Stimulated activated memory B cell treated with anti-CD40 and anti-IgM and Interleukin-4, amounts not matched to agents 10 μg/mL and 1 μg/mL and 100 μg/mL, for 72 hours (primary cell): ENCODE results near the gene ZFR2.

Source experiments
- ATAC-seq: fragments of 150-1000 bp; cut with Tn5 transposase; 2 replicates; pipeline ENCODE4 v1.10.0; 2021
- H3K27ac Mint-ChIP-seq: one replicate; pipeline ENCODE4 v1.8.0; 2022; ENCODE audit warnings: mild to moderate bottlenecking, mixed read lengths
- H3K27me3 Mint-ChIP-seq: one replicate; pipeline ENCODE4 v1.8.0; 2022; ENCODE audit warnings: mixed read lengths
- H3K36me3 Mint-ChIP-seq: one replicate; pipeline ENCODE4 v1.8.0; 2022; ENCODE audit warnings: mixed read lengths
- H3K4me1 Mint-ChIP-seq: one replicate; pipeline ENCODE4 v1.8.0; 2022; ENCODE audit warnings: mixed read lengths
- H3K4me3 Mint-ChIP-seq: one replicate; pipeline ENCODE4 v1.8.0; 2022; ENCODE audit warnings: mild to moderate bottlenecking, moderate library complexity, mixed read lengths
- H3K9me3 Mint-ChIP-seq: one replicate; pipeline ENCODE4 v1.8.0; 2022; ENCODE audit warnings: mixed read lengths

ZFR2 gene

DNA sequence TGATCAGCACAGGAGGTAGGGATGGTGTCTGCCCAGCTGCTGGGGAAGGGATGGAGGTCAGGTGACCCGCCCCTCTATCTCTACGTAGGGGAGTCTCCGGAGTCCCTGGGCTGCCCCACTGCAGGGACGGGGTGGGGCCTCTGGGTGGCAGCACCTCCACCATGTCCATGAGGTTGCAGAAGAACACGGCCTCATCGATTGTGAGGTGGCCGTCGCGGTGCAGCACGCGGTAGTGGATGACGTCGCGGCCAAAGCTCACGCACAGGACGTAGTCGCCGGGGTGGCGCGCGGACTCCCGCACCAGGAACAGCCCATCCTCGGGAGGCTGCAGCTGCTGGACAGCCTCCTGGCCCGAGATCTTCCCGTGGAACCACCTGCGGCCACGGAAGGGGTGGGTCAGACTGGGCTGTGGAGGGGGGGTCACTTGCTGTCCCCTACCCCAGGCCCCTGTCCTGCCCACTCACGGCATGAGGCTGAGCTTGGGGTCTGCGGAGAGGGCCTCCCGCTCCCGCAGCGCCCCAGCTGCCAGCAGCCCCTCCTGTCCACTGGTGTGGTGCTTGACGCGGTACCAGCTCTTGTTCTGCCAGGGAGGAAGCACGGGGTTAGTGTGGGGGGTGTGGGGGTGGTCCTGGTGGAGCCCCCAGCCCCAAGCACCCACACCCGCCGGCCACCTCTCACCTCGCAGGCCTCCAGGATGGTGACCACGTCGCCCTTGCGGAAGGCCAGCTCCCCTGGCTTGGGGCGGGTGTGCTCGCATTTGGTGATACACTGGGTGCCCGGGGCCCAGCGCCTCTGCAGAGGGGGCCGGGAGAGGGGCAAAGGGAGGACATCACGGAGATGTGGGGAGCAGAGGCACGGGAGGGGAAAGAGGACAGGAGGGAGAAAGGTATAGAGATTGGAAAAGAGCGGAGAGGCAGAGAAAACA lies 84.9 kb downstream of the ZFR2 start:
- ATAC-seq, result peak; percentile 22
- H3K27me3 Mint-ChIP-seq, result peaks cover 22% of the 10 kb centered on the region
- H3K27ac Mint-ChIP-seq, result no peak overlapping the region
- no peak overlapping the region for H3K4me3 Mint-ChIP-seq
- peaks cover 15% of the 10 kb centered on the region for H3K36me3 Mint-ChIP-seq
- peaks cover 17% of the 10 kb centered on the region for H3K4me1 Mint-ChIP-seq
- peaks cover 14% of the 10 kb centered on the region for H3K9me3 Mint-ChIP-seq

DNA sequence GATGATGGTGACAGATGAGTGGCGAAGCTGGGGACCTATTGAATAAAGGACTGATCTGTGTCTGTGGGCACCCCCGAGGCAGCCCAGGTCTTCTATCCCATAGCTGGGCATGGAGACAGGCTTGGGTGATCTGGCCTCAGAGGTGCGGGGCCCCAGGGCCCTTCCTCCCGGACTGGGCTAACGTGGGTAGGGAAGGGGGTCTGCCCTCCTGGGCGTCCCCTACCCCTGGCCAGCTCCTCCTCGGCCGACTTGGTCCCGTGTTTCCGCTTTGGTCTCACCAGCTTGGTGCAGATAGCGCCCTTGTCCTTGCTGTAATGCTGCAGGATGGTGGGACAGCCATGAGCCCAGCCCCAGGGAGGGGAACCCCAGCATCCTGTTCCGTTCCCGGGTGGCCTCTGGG lies 85.9 kb downstream of the ZFR2 start:
- no peak overlapping the region for H3K27ac Mint-ChIP-seq
- peaks cover 15% of the 10 kb centered on the region for H3K36me3 Mint-ChIP-seq
- peaks cover 22% of the 10 kb centered on the region for H3K27me3 Mint-ChIP-seq
- H3K4me1 Mint-ChIP-seq, result peaks cover 15% of the 10 kb centered on the region
- peaks cover 14% of the 10 kb centered on the region for H3K9me3 Mint-ChIP-seq
- ATAC-seq, result no peak
- H3K4me3 Mint-ChIP-seq, result no peak overlapping the region

DNA sequence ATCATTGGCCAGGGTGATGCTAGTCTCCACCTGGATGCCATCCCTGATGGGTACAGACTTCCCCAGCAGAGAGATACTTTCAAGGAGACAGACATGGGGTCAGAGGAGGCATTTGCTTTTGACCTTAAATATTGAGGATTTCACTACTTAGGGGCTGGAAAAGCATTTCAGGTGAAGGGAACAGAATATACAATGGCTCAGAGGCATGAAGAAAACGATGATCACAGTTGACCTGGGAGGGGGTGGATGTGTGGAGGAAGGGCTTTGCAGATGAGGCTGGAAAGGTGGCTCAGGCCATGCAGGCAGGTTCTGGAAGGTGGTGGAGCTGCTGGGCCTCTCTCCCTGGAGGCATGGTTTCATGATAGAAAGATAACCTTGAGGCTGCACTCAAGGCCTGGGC lies 86.5 kb downstream of the ZFR2 start:
- H3K27me3 Mint-ChIP-seq, result peaks cover 22% of the 10 kb centered on the region
- H3K36me3 Mint-ChIP-seq, result peaks cover 15% of the 10 kb centered on the region
- no peak overlapping the region for H3K4me3 Mint-ChIP-seq
- H3K27ac Mint-ChIP-seq, result no peak overlapping the region
- no peak for ATAC-seq
- peaks cover 14% of the 10 kb centered on the region for H3K9me3 Mint-ChIP-seq
- peaks cover 15% of the 10 kb centered on the region for H3K4me1 Mint-ChIP-seq

DNA sequence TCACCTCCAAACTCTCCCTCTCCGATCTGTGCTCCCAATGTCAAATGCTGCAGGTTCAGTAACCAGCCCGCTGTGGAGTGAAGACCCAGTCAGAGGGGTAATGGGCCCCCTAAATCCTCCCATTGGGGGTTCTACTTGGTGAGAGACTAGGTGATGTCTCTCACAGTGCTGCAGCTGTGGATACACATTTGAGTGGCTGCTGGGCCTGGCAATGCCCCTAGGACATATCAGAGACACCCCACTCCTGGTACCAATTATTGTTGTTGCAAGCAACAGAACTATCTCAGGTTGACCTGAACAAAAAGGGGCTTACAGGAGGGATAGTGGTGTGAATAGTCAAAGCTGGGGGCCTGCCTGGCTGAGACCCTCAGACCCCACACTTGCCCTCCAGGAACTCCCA lies 87.2 kb downstream of the ZFR2 start:
- peaks cover 15% of the 10 kb centered on the region for H3K4me1 Mint-ChIP-seq
- H3K36me3 Mint-ChIP-seq, result peaks cover 15% of the 10 kb centered on the region
- H3K4me3 Mint-ChIP-seq, result no peak overlapping the region
- no peak overlapping the region for H3K27ac Mint-ChIP-seq
- ATAC-seq, result no peak
- H3K9me3 Mint-ChIP-seq, result peaks cover 17% of the 10 kb centered on the region
- peaks cover 22% of the 10 kb centered on the region for H3K27me3 Mint-ChIP-seq

DNA sequence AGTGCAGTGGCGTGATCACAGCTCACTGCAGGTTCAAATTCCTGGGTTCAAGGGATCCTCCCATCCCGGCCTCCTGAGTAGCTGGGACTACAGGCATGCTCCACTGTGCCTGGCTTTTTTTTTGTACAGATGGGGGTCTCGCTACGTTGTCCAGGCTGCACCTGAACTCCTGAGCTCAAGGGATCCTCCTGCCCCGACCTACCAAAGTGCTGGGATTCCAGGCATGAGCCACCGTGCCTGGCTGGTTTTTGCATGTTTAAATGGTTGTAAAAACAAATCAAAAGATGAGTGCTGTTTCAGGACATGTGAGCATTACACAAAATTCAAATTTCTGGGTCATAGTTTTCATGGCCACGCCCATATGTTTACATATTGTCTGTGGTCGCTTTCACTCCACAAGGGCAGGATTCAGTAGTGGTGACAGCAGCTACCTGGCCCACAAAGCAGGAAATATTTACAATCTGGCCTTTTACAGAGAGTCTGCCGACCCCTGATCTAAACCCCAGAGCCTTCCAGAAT lies 88.0 kb downstream of the ZFR2 start:
- H3K4me3 Mint-ChIP-seq, result no peak overlapping the region
- H3K9me3 Mint-ChIP-seq, result peaks cover 24% of the 10 kb centered on the region
- peaks cover 22% of the 10 kb centered on the region for H3K27me3 Mint-ChIP-seq
- peaks cover 15% of the 10 kb centered on the region for H3K36me3 Mint-ChIP-seq
- peaks cover 15% of the 10 kb centered on the region for H3K4me1 Mint-ChIP-seq
- no peak for ATAC-seq
- H3K27ac Mint-ChIP-seq, result no peak overlapping the region

DNA sequence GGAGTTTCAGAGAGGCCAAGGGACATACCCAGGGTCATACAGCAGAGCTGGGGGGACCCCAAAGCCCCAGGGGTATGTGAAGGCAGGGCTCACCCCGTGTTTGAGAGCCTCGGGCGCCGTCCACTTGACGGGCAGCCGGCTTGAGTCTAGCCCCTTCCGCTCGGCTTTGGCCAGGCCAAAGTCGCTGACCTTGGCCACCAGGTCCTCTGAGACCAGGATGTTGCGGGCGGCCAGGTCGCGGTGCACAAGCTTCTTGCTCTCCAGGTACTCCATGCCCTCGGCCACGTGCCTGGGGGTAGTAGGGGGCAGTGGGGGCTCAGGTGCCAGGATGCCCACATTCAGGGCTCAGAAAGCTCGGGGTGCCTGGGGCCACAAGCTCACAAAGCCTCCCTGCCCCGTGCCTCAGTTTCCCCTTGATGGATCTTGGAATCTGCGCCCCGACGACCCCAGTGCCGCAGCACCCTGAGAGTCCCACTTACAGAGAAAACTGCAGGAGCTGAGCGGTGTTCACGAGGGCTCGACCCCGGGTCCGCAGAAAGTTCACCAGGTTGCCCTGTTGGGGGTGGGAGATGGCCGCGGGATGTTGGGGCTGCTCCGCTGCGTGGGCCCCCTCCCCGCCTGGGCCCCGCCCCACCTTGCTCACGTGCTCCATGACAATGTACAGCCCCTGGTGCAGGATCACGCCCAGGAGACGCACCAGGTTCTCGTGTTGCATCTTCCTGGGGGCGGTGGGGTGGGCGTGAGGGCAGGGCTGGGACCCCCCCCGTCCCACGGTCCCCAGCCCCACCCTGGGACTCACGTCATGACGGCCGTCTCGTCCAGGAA lies 89.7 kb downstream of the ZFR2 start:
- H3K4me1 Mint-ChIP-seq, result no peaks in the 10 kb centered on the region
- peaks cover 20% of the 10 kb centered on the region for H3K27me3 Mint-ChIP-seq
- no peak for ATAC-seq
- peaks cover 24% of the 10 kb centered on the region for H3K9me3 Mint-ChIP-seq
- no peak overlapping the region for H3K4me3 Mint-ChIP-seq
- no peak overlapping the region for H3K27ac Mint-ChIP-seq
- H3K36me3 Mint-ChIP-seq, result peaks cover 15% of the 10 kb centered on the region

DNA sequence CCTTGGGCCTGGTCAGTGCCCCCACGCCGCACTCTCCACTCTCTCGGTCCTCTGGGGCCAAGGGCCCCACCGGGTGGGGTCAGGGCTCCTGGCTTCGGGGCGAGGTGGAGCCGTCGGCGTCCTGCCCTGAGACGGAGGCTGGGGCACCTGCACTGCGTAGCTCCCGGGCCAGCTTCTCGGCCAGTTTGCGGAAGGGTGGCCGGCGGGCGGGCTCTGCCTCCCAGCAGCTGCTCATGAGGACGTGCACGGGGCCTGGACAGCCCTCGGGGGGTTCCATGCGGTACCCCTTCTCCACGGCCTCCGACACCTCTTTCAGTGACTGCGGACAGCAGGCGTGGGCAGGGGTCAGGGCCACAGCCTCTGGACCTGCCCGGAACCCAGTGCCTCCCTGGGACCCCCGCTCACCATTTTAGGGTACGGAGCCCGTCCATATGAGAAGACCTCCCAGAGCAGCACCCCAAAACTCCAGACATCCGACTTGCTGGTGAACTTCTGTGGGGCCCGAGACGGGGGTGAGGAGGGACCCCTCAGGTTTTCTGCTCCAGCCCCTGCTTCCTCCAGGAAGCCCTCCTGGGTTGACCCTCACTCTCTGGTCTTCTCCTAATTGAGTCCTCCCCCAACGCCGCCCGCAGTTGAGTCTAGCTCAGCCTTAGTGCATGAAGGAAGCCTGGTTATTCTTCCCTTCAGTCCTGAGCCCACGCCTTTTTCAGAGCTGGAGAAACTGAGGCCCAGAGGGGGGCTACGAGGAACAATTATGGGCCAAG lies 90.6 kb downstream of the ZFR2 start:
- H3K27me3 Mint-ChIP-seq, result peaks cover 20% of the 10 kb centered on the region
- peak; percentile 25 for ATAC-seq
- H3K27ac Mint-ChIP-seq, result no peak overlapping the region
- H3K9me3 Mint-ChIP-seq, result peaks cover 24% of the 10 kb centered on the region
- peaks cover 15% of the 10 kb centered on the region for H3K36me3 Mint-ChIP-seq
- no peak overlapping the region for H3K4me3 Mint-ChIP-seq
- H3K4me1 Mint-ChIP-seq, result no peaks in the 10 kb centered on the region

DNA sequence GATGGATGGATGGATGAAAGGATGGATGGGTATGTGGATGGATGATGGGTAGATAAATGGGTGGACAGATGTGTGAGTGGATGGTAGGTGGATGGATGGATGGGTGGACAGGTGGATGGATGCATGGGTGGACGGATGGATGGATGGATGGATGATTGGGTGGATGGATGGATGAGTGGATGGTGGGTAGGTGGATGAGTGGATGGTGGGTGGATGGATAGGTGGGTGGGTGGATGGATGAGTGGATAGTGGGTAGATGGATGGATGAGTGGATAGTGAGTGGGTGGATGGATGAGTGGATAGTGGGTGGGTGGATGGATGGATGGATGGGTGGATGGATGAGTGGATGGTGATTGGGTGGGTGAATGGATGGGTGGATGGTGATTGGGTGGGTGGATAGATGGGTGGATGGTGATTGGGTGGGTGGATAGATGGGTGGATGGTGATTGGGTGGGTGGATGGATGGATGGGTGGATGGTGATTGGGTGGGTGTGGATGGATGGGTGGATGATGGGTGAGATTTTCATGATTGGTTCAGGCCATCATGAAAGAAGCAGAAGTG lies 92.3 kb downstream of the ZFR2 start:
- peaks cover 3% of the 10 kb centered on the region for H3K36me3 Mint-ChIP-seq
- ATAC-seq, result no peak
- H3K4me3 Mint-ChIP-seq, result no peak overlapping the region
- no peak overlapping the region for H3K27ac Mint-ChIP-seq
- H3K4me1 Mint-ChIP-seq, result no peaks in the 10 kb centered on the region
- H3K9me3 Mint-ChIP-seq, result peaks cover 13% of the 10 kb centered on the region
- peaks cover 9% of the 10 kb centered on the region for H3K27me3 Mint-ChIP-seq

DNA sequence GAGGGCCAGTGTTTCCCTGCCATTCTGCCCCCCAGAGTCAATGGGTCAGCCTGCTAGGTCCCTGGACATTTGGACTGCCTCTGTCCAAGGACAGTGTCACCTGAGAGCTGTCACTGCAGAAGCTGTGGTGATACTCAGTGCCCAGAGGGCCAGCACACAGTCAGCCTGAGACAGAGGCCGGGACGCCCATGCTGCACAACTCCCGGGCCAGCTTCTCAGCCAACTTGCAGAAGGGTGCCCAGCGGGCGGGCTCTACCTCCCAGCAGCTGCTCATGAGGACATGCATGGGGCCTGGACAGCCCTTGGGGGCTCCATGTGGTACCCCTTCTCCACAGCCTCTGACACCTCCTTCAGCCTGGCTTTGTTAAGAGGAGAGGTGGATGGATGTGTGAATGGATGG lies 93.0 kb downstream of the ZFR2 start:
- no peak for ATAC-seq
- Mint-ChIP-seq H3K4me1 (no peaks in the 10 kb centered on the region), H3K27me3 (peaks cover 9% of the 10 kb centered on the region), H3K36me3 (peaks cover 6% of the 10 kb centered on the region), H3K9me3 (peaks cover 10% of the 10 kb centered on the region), H3K27ac (no peak overlapping the region), H3K4me3 (no peak overlapping the region)

DNA sequence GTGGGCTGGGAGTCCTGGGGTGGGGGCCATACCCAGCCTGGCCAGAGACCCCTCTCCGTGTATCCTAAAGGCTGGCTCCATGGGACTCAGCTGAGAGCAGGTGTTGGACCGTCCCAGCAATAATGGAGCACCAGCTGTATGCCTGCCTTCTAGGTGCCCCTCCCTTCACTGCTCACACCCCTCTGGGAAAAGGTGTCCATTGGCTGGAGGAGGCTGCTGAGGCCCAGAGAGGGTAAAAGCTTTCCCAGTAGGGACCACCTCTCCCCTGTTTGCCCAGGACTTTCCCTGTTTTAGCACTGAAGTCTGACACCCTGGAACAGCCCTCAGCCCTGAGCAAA lies 93.5 kb downstream of the ZFR2 start:
- H3K27me3 Mint-ChIP-seq, result peaks cover 9% of the 10 kb centered on the region
- H3K4me1 Mint-ChIP-seq, result no peaks in the 10 kb centered on the region
- H3K9me3 Mint-ChIP-seq, result peaks cover 10% of the 10 kb centered on the region
- H3K36me3 Mint-ChIP-seq, result peaks cover 6% of the 10 kb centered on the region
- no peak for ATAC-seq
- no peak overlapping the region for H3K4me3 Mint-ChIP-seq
- no peak overlapping the region for H3K27ac Mint-ChIP-seq

DNA sequence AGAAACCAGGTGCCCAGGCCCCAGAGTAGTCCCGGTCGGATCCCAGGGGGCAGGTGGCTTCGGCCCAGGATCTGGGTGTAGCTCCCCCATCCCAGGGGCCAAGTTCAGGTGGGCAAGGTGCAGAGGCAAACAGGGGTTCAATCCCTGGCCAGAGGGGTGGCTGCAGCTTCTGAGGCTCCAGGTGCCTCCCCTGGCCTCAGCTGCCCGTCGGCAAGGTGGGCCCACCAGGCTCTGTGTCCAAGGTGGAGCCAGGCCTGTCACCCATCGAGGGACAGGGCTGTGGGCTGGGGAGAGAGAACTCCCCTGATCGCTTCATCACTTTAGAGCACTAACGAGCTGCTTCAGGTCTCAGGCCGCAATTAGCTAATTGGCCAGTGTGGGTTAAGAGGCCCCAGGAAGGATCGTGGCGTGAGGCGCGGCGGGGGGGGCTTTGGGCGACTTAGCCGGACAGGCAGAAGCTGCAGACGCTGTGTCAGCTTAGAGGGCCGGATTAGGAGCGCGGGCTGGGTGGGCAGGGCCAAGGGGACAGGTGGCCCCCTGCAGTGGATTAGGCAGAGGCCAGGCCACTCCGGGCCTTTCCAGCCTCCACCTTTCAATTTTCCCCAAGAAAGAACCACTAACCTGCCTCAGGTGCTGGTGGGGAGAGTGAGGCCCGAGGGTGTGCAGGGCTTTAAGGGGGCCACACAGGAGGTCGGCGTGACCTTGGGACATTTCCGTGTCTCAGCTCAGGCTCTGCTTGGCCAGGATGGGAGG lies 94.0 kb downstream of the ZFR2 start:
- H3K4me1 Mint-ChIP-seq, result no peaks in the 10 kb centered on the region
- ATAC-seq, result no peak
- H3K9me3 Mint-ChIP-seq, result peaks cover 10% of the 10 kb centered on the region
- no peak overlapping the region for H3K4me3 Mint-ChIP-seq
- H3K27ac Mint-ChIP-seq, result no peak overlapping the region
- H3K27me3 Mint-ChIP-seq, result peaks cover 9% of the 10 kb centered on the region
- peaks cover 10% of the 10 kb centered on the region for H3K36me3 Mint-ChIP-seq

DNA sequence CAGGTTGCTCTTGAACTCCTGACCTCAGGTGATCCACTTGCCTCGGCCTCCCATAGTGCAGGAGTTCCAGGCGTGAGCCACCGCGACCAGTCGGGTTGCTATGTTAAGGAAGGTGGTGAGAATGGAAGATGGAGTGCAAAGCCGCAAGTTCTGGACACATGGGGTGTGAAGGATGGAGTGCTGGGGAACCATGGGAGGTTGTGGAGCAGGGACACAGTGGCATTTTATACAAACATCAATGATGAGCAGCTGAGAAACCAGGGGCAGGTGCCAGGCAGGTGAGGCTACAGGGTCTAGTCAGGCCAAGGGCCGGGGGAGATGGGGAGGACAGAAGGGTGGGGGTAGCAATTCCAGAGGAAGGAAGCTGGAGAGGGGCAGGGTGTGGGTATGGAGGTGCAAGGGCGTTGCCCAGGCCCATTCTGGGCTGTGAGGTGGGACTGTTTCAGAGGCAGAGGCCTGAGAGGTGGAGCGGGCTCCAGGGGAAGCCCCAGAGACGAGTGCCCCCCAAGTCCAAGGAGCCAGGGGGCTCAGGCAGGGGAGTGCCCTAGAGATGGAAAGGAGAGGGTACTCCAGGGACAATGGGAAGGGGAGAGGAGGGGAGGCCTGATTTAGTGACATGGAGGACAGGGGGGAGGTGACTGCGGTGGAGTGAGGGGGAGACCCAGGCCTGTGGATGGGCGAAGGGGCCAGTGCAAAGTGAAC lies 94.9 kb downstream of the ZFR2 start:
- Mint-ChIP-seq H3K9me3 (peaks cover 10% of the 10 kb centered on the region), H3K4me3 (no peak overlapping the region), H3K27ac (no peak overlapping the region), H3K36me3 (peaks cover 16% of the 10 kb centered on the region), H3K27me3 (peaks cover 9% of the 10 kb centered on the region), H3K4me1 (no peaks in the 10 kb centered on the region)
- ATAC-seq, result no peak

DNA sequence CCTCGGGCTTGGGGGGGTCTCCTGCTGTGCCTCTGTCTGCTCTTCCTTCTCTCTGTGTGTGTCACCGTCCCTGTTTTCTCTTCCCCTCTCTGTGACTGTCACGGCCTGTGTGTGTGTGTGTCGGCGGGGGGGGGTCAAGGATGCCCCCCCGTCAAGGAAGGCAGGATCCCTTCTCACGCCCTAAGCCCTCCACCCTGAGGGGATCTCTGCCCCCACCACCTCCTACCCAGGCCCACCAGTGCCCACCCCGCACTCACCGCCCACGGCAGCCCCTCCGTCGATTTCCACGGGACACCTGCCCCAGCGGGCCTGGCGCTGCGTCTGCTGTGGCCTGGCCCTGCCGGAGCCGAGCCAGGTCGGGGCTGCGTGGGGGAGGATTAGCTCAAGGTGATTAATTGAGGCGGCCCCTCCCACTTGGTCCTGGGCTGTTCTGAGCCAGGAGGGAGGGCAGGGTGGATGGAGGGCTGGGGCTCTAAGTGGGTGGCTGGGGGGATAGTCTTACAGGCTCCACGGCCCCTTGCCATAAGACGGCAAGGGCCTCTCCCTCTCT lies 96.9 kb downstream of the ZFR2 start, which contains the start of gene RAX2:
TSS of gene RAX2 (minus strand) at position 323 of the 550 bp plus-strand sequence. CDS start 486 bp downstream, outside the sequence.
- Mint-ChIP-seq H3K9me3 (peaks cover 10% of the 10 kb centered on the region), H3K4me3 (no peak within 1 kb of the TSS), H3K27ac (no peak within 1 kb of the TSS), H3K36me3 (peaks cover 34% of the 10 kb centered on the region), H3K4me1 (no peaks in the 10 kb centered on the region), H3K27me3 (peaks cover 9% of the 10 kb centered on the region)
- no peak for ATAC-seq
